Measurements from ENCODE around the gene YWHAQ.

DNA sequence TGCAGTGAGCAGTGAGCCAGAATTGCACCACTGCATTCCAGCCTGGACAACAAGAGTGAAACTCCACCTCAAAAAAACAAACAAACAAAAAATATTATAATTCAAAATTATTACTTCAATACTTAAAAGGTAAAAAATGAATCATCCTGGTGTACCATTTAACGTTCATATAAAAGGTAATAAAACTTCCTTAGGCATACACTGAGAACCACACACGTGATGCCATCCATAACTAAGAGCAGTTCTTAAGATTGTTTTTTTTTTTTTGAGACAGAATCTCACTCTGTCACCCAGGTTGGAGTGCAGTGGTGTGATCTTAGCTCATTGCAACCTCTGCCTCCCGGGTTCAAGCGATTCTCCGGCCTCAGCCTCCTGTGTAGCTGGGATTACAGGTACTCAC, 29.4 kb downstream of the YWHAQ start:
- no peak for TF ChIP-seq CTCF (IDR thresholded peaks at IDR 0.05)
- TF ChIP-seq POLR2AphosphoS5 (IDR thresholded peaks at IDR 0.05; ENCODE audit: insufficient read depth in 1 of 2, low read depth in 1 of 2) = no peak

Data from vagina (tissue), 2 donors.